GM12878 (cell line): ENCODE data around the gene WIPF1. TPM values are rescaled to one million over a fixed set of nuclear protein-coding genes. Genes with fewer than 3 reads are reported as not detected.

ENCODE experiments used
- ATAC-seq: fragments of 200-7000 bp; cut with Tn5 transposase; 3 replicates; pipeline ENCODE4 v1.9.1; 2020; ENCODE audit warnings: mild to moderate bottlenecking, moderate library complexity
- BruUV-seq: library from RNA; stranded (reverse); fragments of 400-500 nt; replicated peaks from 2 replicates; lab custom pipeline; 2021; lab: Mats Ljungman, UMichigan
- CTCF ChIA-PET: fragments of 300-600 bp; sonication (Branson Sonifier 250); formaldehyde crosslinking; extraction: SDS; loops from one replicate; lab custom pipeline; 2021; ENCODE audit warnings: inconsistent platforms; lab: Yijun Ruan, JAX
- POLR2A ChIA-PET: fragments of 350-600 bp; formaldehyde crosslinking; extraction: SDS; loops from one replicate; lab custom pipeline; 2021; ENCODE audit warnings: inconsistent platforms; lab: Charles Lee
- RAD21 ChIA-PET: fragments of 300-600 bp; sonication (Branson Sonifier 250); formaldehyde crosslinking; loops from one replicate; lab custom pipeline; 2023; ENCODE audit warnings: antibody characterized with exemption; ENCODE audit not compliant: unreplicated experiment; lab: Charles Lee
- SMC1A ChIA-PET: fragments of 300-600 bp; sonication (Branson Sonifier 250); formaldehyde crosslinking; loops from one replicate; lab custom pipeline; 2023; ENCODE audit not compliant: unreplicated experiment, uncharacterized antibody; lab: Charles Lee
- DNase-seq: peaks from one replicate; pipeline ENCODE4 v3.0.0-alpha.2; 2011; ENCODE audit warnings: low read depth, low spot score
- FAIRE-seq: peaks from 3 replicates; lab custom pipeline; 2011; peaks lifted over from hg19 to GRCh38; lab: Jason Lieb, UNC
- H2AFZ ChIP-seq: 2 replicates; pipeline ENCODE4 v1.6.0; 2011; ENCODE audit warnings: low read depth, low read length, control low read depth; ENCODE audit not compliant: control insufficient read depth
- H3K27ac ChIP-seq: 2 replicates; pipeline ENCODE4 v1.5.1; 2011; ENCODE audit warnings: control low read depth; ENCODE audit not compliant: control insufficient read depth, insufficient read depth
- H3K27me3 ChIP-seq, 2 experiments: replicated peaks in 1 of 2; 2 replicates each; pipeline versions ENCODE4 v1.6.0 to v1.6.1; 2011; ENCODE audit warnings: low read length in 1 of 2; ENCODE audit not compliant: control insufficient read depth in 2 of 2, insufficient read depth in 2 of 2
- H3K36me3 ChIP-seq, 2 experiments: 2 replicates each; pipeline ENCODE4 v1.5.1; 2011; ENCODE audit warnings: low read length in 1 of 2; ENCODE audit not compliant: control insufficient read depth in 2 of 2, insufficient read depth in 2 of 2
- H3K4me1 ChIP-seq: 2 replicates; pipeline ENCODE4 v1.6.1; 2011; ENCODE audit warnings: mild to moderate bottlenecking, low read length, moderate library complexity, mixed read lengths; ENCODE audit not compliant: control insufficient read depth, insufficient read depth
- H3K4me2 ChIP-seq: 2 replicates; pipeline ENCODE4 v1.6.0; 2011; ENCODE audit warnings: control low read depth; ENCODE audit not compliant: control insufficient read depth, insufficient read depth
- H3K4me3 ChIP-seq: fragments of 200-600 bp; sonication (generic); 2 replicates; pipeline ENCODE4 v1.5.1; 2016
- H3K79me2 ChIP-seq: 2 replicates; pipeline ENCODE4 v1.6.0; 2011; ENCODE audit warnings: low read length; ENCODE audit not compliant: control insufficient read depth, insufficient read depth
- H3K9ac ChIP-seq: 2 replicates; pipeline ENCODE4 v1.8.0; 2011; ENCODE audit warnings: low read length, control low read depth, mixed read lengths; ENCODE audit not compliant: control insufficient read depth, insufficient read depth
- H3K9me3 ChIP-seq: replicated peaks from 3 replicates; pipeline ENCODE4 v1.5.1; 2011; ENCODE audit warnings: mild to moderate bottlenecking, low read length; ENCODE audit not compliant: control insufficient read depth, insufficient read depth
- H4K20me1 ChIP-seq: 2 replicates; pipeline ENCODE4 v1.6.0; 2011; ENCODE audit not compliant: control insufficient read depth, insufficient read depth
- ASH2L ChIP-seq: fragments of 300-600, 200-600 bp; sonication (generic); IDR thresholded peaks from 2 replicates; pipeline ENCODE4 v1.6.1; 2017; ENCODE audit warnings: low read depth, mild to moderate bottlenecking, borderline replicate concordance
- E2F8 ChIP-seq: fragments of 450-650 bp; IDR thresholded peaks from 2 replicates; pipeline ENCODE4 v1.6.1; 2018; ENCODE audit warnings: mild to moderate bottlenecking, low read depth, moderate library complexity; ENCODE audit not compliant: partially characterized antibody
- MEF2B ChIP-seq: fragments of 450-650 bp; IDR thresholded peaks from 2 replicates; pipeline ENCODE4 v1.6.1; 2018; ENCODE audit warnings: mild to moderate bottlenecking, moderate library complexity; ENCODE audit not compliant: partially characterized antibody, poor library complexity, severe bottlenecking
- MTA2 ChIP-seq: fragments of 450-650 bp; IDR thresholded peaks from 2 replicates; pipeline ENCODE4 v1.6.1; 2016; ENCODE audit warnings: low read depth, mild to moderate bottlenecking, moderate library complexity
- NFIC ChIP-seq: IDR thresholded peaks from 2 replicates; pipeline ENCODE4 v1.6.1; 2012; ENCODE audit warnings: low read depth, mild to moderate bottlenecking, inconsistent platforms, low read length, moderate library complexity
- POLR2AphosphoS5 ChIP-seq: IDR thresholded peaks from 2 replicates; pipeline ENCODE4 v1.6.1; 2011; ENCODE audit warnings: mild to moderate bottlenecking, low read length, inconsistent platforms
- STAT3 ChIP-seq: IDR thresholded peaks from 2 replicates; pipeline ENCODE4 v1.6.1; 2011; ENCODE audit warnings: low read depth, low read length, improper control_type of control experiment
- WGBS: methylation state at CpG from one replicate; pipeline ENCODE4 v1.1.6; 2016; ENCODE audit warnings: low lambda C conversion rate; ENCODE audit not compliant: insufficient replicate concordance, insufficient coverage; ENCODE audit errors: missing lambda C conversion rate; 5-methylcytosine and 5-hydroxymethylcytosine counted together
- in situ Hi-C: fragments of 300-500 bp; cut with MboI; formaldehyde crosslinking; loops from 9 replicates; pipeline ENCODE4 v1.14.3; 2018; ENCODE audit warnings: mixed read lengths
- intact Hi-C: fragments of 100-400 bp; cut with micrococcal nuclease; formaldehyde crosslinking; loops from one replicate; pipeline ENCODE4 v1.14.2; 2022; ENCODE audit not compliant: unreplicated experiment
- polyA plus RNA-seq, 11 experiments: library from polyadenylated mRNA; depleted of rRNA in 4 of 11; unstranded in 6 of 11; stranded (reverse) in 5 of 11; fragments of >200 nt; fragmentation: Nextera tagmentation in 4 of 11; fragmentation: Illumina TruSeq in 1 of 11; extraction: Ambion mirVana in 4 of 11; extraction: Trizol in 1 of 11; gene quantifications; 1 replicate in 1 of 11; 2 replicates in 10 of 11; pipeline versions ENCODE4 v1.2.1 to v1.2.3, GENCODE V29; 2011 to 2016; ENCODE audit warnings: inconsistent platforms in 2 of 11, missing spikeins in 2 of 11, low read depth in 1 of 11
- total RNA-seq, 4 experiments: library from RNA; depleted of rRNA in 3 of 4; stranded (reverse); fragments of >200 nt in 3 of 4; fragmentation: Illumina TruSeq in 1 of 4; extraction: Trizol in 1 of 4; gene quantifications; 2 replicates each; pipeline versions ENCODE4 v1.2.1 to v1.2.3, GENCODE V29; 2013 to 2021
- TF ChIP-seq, protein P1 (sequence below): fragments of 150-350 bp; IDR thresholded peaks from 2 replicates; pipeline ENCODE4 v1.6.1; 2016; ENCODE audit warnings: low read depth, low read length

The WIPF1 gene
- total and polyA plus RNA-seq, 10 of the 15 experiments (the other 5 are each of a cell fraction or from before 2014, with no cell fraction given), result 23.1 to 188 (median 68.9) TPM

- RAD21 ChIA-PET, result interaction anchor here (1.6 to 16.4 kb wide), 4 partner anchors 10 to 98 kb away, joined by 3 to 292 read pairs (median 84); no protein-coding TSS in a partner anchor
- POLR2A ChIA-PET, result no interaction called here
- H4K20me1 ChIP-seq, result peaks cover 4% of the 10 kb centered on the region; the same call in 1 of the 2 replicates
- DNase-seq (no peak), FAIRE-seq (no peak), ATAC-seq (no peak)
- H3K4me3 ChIP-seq, result 0 out of 2 replicates have a peak overlapping the region, but pooled peaks have one; percentile 11
- BruUV-seq, result no TSS peak
- no peaks in the 10 kb centered on the region for H3K27me3 ChIP-seq
- CTCF ChIA-PET, result interaction anchor here (1.0 to 31.2 kb wide), 6 partner anchors 10 to 94 kb away, joined by 3 to 534 read pairs (median 4); no protein-coding TSS in a partner anchor
- H2AFZ ChIP-seq, result no peak overlapping the region
- H3K9ac ChIP-seq, result no peak overlapping the region
- peaks cover 10 to 12% of the 10 kb centered on the region in 2 experiments for H3K36me3 ChIP-seq
- SMC1A ChIA-PET, result interaction anchor here (2.7 to 31.8 kb wide), 5 partner anchors 9 to 92 kb away, joined by 11 to 537 read pairs (median 457); partner anchors contain the start of gene WIPF1
- no peak overlapping the region; the same call in 1 of the 2 replicates for H3K27ac ChIP-seq
- TF ChIP-seq POLR2AphosphoS5 (peak; percentile 31), ASH2L (no peak)
- in situ Hi-C loops, result loop anchor here (25.0 kb wide), 1 partner anchor 97 kb away; no protein-coding TSS in a partner anchor
- H3K79me2 ChIP-seq, result peaks cover 97% of the 10 kb centered on the region
- intact Hi-C loops, result loop anchor here (10.0 kb wide), 1 partner anchor 626 kb away; the partner anchor contains the start of gene SP3
- H3K4me2 ChIP-seq, result peak overlapping the region; percentile 43; the same call in 1 of the 2 replicates
- H3K9me3 ChIP-seq, result no peaks in the 10 kb centered on the region
- H3K4me1 ChIP-seq, result peaks cover 12% of the 10 kb centered on the region
- 65% methylated on average over 4 of the region's 4 CpGs for WGBS
Observed at GRCh38 chr2:174590346-174590745, 7.3 kb downstream of the WIPF1 start.

DNA sequence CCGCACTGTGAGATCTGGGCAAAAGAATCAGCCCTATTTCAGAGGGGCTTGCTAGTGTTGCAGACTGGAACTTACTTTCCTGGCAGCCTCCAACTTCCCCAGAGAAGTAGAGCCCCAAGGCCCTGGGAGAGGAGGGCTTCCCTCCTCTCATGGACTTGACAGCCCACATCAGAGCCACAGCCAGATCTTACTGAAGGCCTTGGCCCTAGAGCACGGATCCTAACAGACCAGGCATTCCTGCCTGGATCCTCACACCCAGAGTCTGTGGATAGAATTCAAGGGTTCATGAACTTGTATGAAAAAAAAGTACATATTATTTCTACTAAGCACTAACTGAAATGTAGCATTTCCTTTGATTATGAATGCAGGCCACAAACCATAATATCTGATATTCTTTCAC, 8.3 kb downstream of the WIPF1 start:
- ChIA-PET SMC1A (interaction anchor here (25.8 to 28.1 kb wide), 2 partner anchors 20 to 93 kb away, joined by 457 to 537 read pairs; partner anchors contain the start of gene WIPF1), CTCF (interaction anchor here (0.5 to 31.2 kb wide), 3 partner anchors 14 to 1110 kb away, joined by 3 to 534 read pairs (median 3); no protein-coding TSS in a partner anchor), RAD21 (interaction anchor here (16.4 kb wide), 1 partner anchor 9 kb away, joined by 159 read pairs; no protein-coding TSS in a partner anchor), POLR2A (interaction anchor here (0.6 kb wide), 1 partner anchor 43 kb away, joined by 7 read pairs; no protein-coding TSS in a partner anchor)
- no TSS peak for BruUV-seq
- Histone ChIP-seq H3K27ac (peak overlapping the region; percentile 48), H3K4me2 (no peak overlapping the region), H3K9ac (0 out of 2 replicates have a peak overlapping the region, but pooled peaks have one; percentile 19), H3K4me3 (no peak overlapping the region), H3K79me2 (peaks cover 87% of the 10 kb centered on the region), H3K9me3 (no peaks in the 10 kb centered on the region), H3K36me3 (peaks cover 14 to 17% of the 10 kb centered on the region in 2 experiments), H3K27me3 (no peaks in the 10 kb centered on the region), H4K20me1 (peaks cover 8% of the 10 kb centered on the region), H3K4me1 (peaks cover 12% of the 10 kb centered on the region), H2AFZ (no peak overlapping the region)
- WGBS, result 100% methylated on average over 2 of the region's 2 CpGs
- DNase-seq (no peak), ATAC-seq (no peak), FAIRE-seq (no peak)
- intact Hi-C loops (no loop called here), in situ Hi-C loops (loop anchor here (25.0 kb wide), 1 partner anchor 98 kb away; no protein-coding TSS in a partner anchor)
- no peak for TF ChIP-seq MTA2
- TF ChIP-seq ASH2L, result no peak
- no peak for TF ChIP-seq NFIC
- no peak for TF ChIP-seq STAT3
- TF ChIP-seq, protein P1, sequence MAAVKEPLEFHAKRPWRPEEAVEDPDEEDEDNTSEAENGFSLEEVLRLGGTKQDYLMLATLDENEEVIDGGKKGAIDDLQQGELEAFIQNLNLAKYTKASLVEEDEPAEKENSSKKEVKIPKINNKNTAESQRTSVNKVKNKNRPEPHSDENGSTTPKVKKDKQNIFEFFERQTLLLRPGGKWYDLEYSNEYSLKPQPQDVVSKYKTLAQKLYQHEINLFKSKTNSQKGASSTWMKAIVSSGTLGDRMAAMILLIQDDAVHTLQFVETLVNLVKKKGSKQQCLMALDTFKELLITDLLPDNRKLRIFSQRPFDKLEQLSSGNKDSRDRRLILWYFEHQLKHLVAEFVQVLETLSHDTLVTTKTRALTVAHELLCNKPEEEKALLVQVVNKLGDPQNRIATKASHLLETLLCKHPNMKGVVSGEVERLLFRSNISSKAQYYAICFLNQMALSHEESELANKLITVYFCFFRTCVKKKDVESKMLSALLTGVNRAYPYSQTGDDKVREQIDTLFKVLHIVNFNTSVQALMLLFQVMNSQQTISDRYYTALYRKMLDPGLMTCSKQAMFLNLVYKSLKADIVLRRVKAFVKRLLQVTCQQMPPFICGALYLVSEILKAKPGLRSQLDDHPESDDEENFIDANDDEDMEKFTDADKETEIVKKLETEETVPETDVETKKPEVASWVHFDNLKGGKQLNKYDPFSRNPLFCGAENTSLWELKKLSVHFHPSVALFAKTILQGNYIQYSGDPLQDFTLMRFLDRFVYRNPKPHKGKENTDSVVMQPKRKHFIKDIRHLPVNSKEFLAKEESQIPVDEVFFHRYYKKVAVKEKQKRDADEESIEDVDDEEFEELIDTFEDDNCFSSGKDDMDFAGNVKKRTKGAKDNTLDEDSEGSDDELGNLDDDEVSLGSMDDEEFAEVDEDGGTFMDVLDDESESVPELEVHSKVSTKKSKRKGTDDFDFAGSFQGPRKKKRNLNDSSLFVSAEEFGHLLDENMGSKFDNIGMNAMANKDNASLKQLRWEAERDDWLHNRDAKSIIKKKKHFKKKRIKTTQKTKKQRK, result no peak
- TF ChIP-seq MEF2B, result no peak
- no peak for TF ChIP-seq E2F8
